Neuron (in vitro differentiated cells): ENCODE data around the gene HDAC4.

Source experiments
- H2AFZ ChIP-seq: one replicate; pipeline ENCODE4 v1.6.1; 2013; ENCODE audit warnings: low read depth, mild to moderate bottlenecking, inconsistent platforms, low read length, moderate library complexity
- H3K27me3 ChIP-seq: one replicate; pipeline ENCODE4 v1.6.1; 2013; ENCODE audit warnings: low read length; ENCODE audit not compliant: insufficient read depth
- H3K36me3 ChIP-seq: one replicate; pipeline ENCODE4 v1.6.1; 2013; ENCODE audit warnings: low read length; ENCODE audit not compliant: insufficient read depth
- H3K4me1 ChIP-seq: one replicate; pipeline ENCODE4 v1.6.1; 2013; ENCODE audit warnings: low read length; ENCODE audit not compliant: insufficient read depth
- H3K4me3 ChIP-seq: 2 replicates; pipeline ENCODE4 v1.5.1; 2013; ENCODE audit warnings: mild to moderate bottlenecking, low read length, moderate library complexity
- H3K9me3 ChIP-seq: one replicate; pipeline ENCODE4 v1.6.1; 2013; ENCODE audit warnings: low read length

The HDAC4 gene

DNA sequence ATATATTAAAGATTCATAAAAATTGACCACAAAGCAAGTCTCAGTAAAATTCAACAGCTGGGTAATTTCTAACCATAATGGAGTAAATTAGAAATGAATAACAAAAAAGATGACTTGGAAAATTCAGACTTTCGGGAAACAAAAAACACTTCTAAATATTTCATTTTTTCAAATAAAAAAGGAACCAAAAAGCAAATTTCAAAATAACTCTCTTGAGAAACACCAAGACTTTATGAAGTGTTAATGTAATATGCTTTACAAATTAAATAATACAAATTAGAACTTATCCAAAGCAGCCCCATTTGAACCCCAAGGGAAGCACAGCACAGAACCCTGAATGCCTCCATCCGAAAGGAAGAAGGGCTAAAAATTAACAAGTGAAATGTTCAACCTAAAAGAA, 175.9 kb downstream of the HDAC4 start:
- Histone ChIP-seq H2AFZ (no peak overlapping the region), H3K4me3 (no peak overlapping the region), H3K36me3 (no peaks in the 10 kb centered on the region), H3K27me3 (no peaks in the 10 kb centered on the region), H3K9me3 (no peaks in the 10 kb centered on the region), H3K4me1 (peaks cover 9% of the 10 kb centered on the region)

DNA sequence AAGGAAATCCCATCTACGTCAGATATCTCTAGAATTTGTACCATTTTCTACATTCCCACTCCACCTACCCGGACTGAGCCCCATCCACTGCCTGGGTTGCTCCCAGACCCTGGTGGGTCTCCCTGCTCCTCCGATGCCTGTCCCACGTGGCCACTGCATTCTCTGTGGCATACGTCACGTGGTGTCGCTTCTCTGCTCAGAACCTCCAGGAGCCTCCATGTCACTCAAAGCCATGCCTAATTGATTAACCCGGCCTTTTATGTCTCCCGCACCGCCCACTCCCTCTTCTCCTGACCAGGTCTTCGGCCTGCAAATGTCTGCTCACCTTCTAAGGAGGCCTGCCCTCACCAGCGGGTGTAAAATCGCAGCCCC, 176.6 kb downstream of the HDAC4 start:
- peaks cover 9% of the 10 kb centered on the region for H3K4me1 ChIP-seq
- no peak overlapping the region for H3K4me3 ChIP-seq
- H3K9me3 ChIP-seq, result peaks cover 2% of the 10 kb centered on the region
- no peaks in the 10 kb centered on the region for H3K36me3 ChIP-seq
- H3K27me3 ChIP-seq, result no peaks in the 10 kb centered on the region
- H2AFZ ChIP-seq, result no peak overlapping the region

DNA sequence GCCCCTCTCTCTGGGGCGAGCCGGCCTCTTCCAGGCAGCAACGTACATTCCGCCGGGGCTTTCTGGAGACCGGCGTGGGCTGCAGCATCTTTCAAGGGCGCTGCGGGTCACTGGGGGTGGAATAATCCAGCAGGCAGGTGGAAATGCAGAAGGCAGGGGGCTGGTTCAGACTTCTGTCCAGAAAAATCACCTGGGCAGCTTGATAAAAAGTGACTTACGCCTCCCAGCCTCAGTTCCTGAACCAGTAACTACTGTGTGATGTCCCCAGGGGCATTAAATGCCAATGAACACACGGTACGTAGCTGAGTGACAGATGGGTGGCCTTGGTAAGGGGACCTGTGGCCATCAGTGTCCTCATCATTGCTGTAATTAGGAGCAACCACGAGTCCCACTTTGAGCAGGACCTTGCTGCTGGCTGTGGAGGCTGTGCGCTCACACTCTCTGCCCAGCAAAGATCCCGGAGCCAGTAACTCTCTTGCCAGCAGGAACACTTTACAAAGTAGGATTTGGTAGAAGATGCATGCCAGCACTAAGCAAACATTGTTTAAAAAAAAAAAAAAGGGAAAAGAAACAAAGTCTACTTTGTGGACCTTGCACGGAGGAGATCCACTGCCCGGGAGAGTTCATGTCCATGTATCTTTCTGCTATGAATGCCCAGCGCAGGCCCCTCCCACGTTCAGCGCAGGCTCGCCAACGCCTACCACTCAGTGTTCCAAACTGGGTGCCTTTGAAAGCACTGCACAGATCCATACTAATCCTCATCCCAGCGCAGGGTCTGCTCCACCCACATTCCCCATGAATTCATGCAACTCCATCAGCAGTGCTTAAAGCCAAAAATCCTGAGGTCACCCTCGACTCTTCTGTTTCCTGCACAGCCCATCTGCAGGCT, 177.3 kb downstream of the HDAC4 start:
- H3K4me3 ChIP-seq, result no peak overlapping the region
- no peaks in the 10 kb centered on the region for H3K27me3 ChIP-seq
- H2AFZ ChIP-seq, result no peak overlapping the region
- H3K36me3 ChIP-seq, result no peaks in the 10 kb centered on the region
- H3K4me1 ChIP-seq, result peaks cover 9% of the 10 kb centered on the region
- H3K9me3 ChIP-seq, result peaks cover 2% of the 10 kb centered on the region

DNA sequence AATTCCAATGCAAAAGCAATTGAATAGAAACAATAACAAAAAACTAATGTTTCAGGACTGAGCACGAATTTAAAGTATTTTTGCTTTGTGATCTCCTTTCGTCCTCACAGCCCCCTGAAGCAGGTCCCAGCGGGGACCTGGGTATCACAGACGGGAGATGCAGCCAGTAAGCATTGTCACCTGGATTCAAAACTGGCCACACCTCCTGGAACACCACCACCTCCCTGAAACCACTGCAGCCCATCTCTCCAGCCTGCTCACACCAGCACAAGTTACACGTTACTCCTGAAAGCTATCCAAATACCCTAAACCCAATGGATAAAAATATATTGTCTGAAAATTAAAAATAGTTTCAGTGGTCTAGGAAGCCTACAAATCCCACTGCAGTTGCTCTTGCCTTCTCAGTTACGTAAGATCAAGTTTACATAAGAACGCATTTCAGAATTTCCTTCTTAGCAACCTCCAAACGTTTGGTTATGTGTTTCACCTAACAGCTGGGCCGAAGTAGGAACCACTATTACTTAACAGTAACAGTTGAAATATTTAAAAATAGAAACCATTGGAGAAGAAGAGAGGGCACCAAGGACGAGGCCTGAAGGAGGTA, 178.0 kb downstream of the HDAC4 start:
- H3K4me3 ChIP-seq, result no peak overlapping the region
- H2AFZ ChIP-seq, result no peak overlapping the region
- peaks cover 9% of the 10 kb centered on the region for H3K4me1 ChIP-seq
- H3K27me3 ChIP-seq, result no peaks in the 10 kb centered on the region
- no peaks in the 10 kb centered on the region for H3K36me3 ChIP-seq
- H3K9me3 ChIP-seq, result peaks cover 2% of the 10 kb centered on the region

DNA sequence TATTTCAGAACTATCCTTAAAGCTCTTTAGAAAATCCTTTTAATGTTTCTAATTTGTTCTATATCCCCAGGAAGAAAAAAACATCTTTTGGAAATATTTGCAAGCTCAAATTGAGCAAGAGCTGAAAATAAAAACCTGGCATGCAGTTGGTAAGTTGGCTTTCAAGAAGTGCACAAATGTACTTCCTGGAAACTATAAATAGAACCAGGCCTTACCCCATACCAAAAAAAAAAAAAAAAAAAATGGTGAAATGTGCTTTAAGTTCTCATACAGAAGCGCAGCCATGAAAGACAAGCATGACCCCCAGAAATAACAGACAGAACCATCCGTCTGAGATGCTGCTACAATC, 178.5 kb downstream of the HDAC4 start:
- Histone ChIP-seq H3K4me1 (peaks cover 9% of the 10 kb centered on the region), H2AFZ (no peak overlapping the region), H3K4me3 (no peak overlapping the region), H3K27me3 (no peaks in the 10 kb centered on the region), H3K36me3 (no peaks in the 10 kb centered on the region), H3K9me3 (peaks cover 2% of the 10 kb centered on the region)

DNA sequence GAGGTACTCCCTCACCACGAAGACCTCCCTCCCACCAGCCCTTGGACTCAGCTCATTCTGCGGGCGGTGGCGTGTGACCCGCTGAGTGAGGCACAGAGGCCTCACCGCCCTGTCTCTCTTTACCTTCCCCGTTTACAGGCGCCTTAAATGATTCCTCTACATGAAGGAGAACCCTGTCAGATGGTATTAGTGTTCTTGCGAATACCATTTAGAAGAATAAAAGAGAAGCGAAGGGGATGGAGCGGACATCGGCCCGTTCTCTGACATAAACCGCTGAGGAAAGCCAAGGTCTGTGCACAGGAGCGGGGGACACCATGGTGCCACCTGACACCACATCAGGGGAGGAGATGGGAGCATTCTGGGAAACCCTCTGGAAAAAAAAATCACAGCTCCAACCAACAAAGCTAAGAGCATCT, 179.8 kb downstream of the HDAC4 start:
- Histone ChIP-seq H3K36me3 (no peaks in the 10 kb centered on the region), H2AFZ (no peak overlapping the region), H3K27me3 (no peaks in the 10 kb centered on the region), H3K4me3 (no peak overlapping the region), H3K9me3 (peaks cover 2% of the 10 kb centered on the region), H3K4me1 (peaks cover 5% of the 10 kb centered on the region)

DNA sequence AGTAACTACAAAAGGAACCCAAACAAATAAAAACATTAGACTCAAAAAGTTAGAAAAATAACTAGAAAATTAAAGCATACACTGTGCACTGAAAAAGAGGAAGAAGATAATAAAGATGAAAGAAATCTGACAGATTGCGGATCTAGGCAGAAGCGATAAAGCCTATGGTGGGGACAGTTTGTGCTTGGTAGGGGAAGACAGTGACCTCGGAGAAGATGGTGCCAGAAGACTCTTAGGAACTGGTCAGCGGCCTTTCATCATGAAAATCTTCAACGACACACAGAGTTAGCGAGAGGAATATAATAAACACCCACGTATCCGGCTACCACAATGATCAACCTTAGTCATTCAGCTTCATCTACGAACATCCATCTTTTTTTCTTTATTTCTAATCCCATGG, 180.5 kb downstream of the HDAC4 start:
- H3K9me3 ChIP-seq, result peaks cover 2% of the 10 kb centered on the region
- no peaks in the 10 kb centered on the region for H3K36me3 ChIP-seq
- H3K4me3 ChIP-seq, result no peak overlapping the region
- H2AFZ ChIP-seq, result no peak overlapping the region
- H3K4me1 ChIP-seq, result no peaks in the 10 kb centered on the region
- H3K27me3 ChIP-seq, result no peaks in the 10 kb centered on the region

DNA sequence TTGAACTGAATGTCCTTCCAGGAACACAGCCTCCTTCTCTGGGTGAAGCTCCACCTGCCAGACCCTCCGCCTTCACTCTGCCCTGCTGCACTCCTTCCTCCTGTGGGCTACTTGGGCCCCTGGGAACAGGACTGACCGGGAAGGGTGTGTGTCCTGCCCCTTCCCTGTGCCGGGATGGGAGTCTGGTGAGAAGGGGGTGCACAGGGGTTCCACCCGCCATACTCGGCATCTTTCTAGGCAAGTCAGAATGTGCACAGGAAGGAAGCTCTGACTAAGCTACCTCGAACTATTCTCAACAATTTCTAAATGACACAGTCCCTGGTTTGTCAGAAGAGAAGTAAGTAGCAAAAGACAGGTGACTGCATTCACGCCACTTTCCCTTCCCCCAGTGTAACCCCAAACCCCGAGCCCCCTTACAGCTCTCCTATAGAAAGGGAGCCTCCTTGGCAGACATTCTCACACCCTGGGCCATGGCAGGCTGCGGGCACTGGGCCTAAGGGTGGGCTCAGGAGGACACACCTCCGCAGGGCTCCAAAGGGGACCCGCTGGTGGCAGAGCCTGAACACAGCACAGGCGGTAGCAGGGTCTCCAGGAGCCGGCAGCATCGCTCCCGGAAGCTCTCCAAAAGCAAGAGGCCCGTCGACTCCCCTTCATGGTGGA, 184.1 kb downstream of the HDAC4 start:
- H3K9me3 ChIP-seq, result peaks cover 2% of the 10 kb centered on the region
- H3K27me3 ChIP-seq, result no peaks in the 10 kb centered on the region
- peaks cover 15% of the 10 kb centered on the region for H3K4me1 ChIP-seq
- H2AFZ ChIP-seq, result no peak overlapping the region
- no peaks in the 10 kb centered on the region for H3K36me3 ChIP-seq
- H3K4me3 ChIP-seq, result no peak overlapping the region

DNA sequence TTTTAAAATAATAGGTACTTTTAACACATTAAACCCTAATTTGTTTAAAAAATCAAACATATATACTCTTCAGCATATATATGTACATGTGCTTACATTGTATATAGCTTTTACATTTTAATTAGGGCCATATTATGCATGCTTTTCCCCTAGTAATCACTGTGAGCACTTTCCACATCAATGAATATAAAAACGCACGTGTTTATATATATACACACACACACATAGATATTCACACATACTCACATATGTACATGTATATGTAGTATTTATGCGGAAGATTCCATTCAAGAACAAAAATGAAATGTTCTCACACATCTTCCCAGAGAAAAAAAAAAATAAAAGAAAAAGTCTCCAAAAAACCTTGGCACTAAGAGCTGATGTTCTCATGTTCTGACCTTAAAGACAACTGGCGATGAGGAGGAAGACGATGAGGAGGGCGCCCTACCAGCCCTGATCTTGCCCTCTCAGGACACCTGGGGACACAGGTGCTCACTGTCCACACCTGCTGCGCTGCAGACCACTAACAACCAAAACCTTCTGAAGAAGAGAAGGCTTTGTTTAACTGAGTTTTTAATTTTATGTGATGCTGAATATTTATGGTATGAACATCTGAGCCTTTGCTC, 184.7 kb downstream of the HDAC4 start:
- H3K4me1 ChIP-seq, result peaks cover 21% of the 10 kb centered on the region
- H3K36me3 ChIP-seq, result no peaks in the 10 kb centered on the region
- H2AFZ ChIP-seq, result no peak overlapping the region
- no peaks in the 10 kb centered on the region for H3K27me3 ChIP-seq
- H3K9me3 ChIP-seq, result peaks cover 2% of the 10 kb centered on the region
- H3K4me3 ChIP-seq, result no peak overlapping the region

DNA sequence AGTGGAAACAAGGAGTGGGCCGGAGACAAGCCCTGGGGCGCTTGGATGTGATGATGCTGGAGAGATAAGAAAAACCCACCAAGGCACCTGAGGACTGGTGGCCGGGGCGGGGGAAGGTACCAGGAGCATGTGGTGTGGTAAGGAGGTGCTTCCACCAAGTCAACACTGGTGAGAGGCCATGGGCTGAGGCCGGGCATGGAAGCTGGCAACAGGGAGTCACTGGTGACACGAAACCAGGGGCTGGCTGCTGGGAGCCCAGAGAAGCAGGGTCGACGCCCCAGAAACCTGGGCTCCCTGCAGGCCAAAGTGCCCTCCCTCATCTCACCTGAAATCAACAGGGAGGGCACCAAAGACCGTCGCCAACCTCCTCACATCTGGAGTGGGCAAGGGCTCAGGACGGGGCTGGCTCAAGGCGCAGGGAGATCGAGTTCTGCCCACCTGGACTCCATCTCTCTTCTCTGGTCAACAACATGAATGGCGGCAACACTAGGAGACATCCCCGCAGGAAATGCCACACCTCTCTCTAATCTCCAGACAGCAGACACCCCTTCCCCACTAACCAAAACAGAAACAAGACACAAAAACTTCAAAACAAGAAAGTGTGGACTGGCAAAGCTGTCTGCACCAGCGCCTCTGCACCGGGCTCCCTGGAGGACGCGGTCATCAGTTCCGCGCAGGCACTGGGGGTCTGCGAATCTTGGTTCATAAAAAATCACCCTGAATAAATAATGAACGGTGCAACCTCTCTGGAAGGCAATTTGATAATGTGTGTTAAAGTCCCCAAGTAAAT, 185.5 kb downstream of the HDAC4 start:
- H3K36me3 ChIP-seq, result no peaks in the 10 kb centered on the region
- no peaks in the 10 kb centered on the region for H3K27me3 ChIP-seq
- H3K4me1 ChIP-seq, result peaks cover 28% of the 10 kb centered on the region
- no peak overlapping the region for H2AFZ ChIP-seq
- H3K9me3 ChIP-seq, result peaks cover 2% of the 10 kb centered on the region
- H3K4me3 ChIP-seq, result no peak overlapping the region

DNA sequence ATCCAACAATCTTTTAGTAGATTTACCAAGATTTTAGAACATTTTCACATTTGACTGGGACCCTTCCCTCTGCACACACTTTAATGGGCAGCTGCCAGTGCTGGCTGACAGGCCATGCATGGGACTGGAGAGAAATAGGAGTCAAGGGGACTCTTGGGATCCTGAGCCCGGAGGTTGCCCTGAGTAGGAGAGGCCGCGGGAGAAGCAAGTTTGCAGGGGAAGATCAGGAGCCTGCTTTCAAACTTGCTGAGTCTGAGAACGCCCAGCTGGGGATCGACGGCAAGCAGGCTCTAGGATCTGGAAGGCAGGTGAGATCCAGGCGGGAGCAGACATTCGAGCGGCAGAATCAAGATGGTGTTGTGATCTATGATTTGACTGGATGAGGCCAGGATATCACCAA, 186.1 kb downstream of the HDAC4 start:
- Histone ChIP-seq H3K4me3 (no peak overlapping the region), H3K4me1 (peaks cover 29% of the 10 kb centered on the region), H2AFZ (no peak overlapping the region), H3K27me3 (no peaks in the 10 kb centered on the region), H3K36me3 (no peaks in the 10 kb centered on the region), H3K9me3 (peaks cover 1% of the 10 kb centered on the region)

DNA sequence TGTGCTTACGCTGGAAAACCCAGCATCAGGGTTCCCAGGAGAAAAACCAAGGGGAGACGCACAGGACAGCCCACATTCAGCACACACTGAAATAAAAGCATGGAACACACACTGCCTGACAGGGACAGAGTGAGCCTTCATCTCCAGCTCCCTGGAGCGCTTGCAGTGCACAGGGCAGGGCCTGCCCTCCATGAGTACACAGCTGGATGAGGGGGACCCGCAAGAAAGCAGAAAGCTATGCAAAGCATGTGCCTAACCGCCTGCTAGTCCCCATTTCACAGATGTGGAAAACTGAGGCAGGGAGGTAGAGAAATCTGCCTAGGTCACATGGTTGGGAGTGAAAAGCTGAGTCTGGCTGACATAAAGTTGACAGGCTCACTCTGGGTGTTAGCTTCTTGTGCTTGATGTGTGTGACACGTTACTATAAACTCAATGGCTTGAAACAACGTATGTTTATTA, 187.1 kb downstream of the HDAC4 start:
- Histone ChIP-seq H3K4me3 (no peak overlapping the region), H3K9me3 (no peaks in the 10 kb centered on the region), H2AFZ (no peak overlapping the region), H3K36me3 (no peaks in the 10 kb centered on the region), H3K27me3 (no peaks in the 10 kb centered on the region), H3K4me1 (peaks cover 29% of the 10 kb centered on the region)
